ENCODE data around the gene LPIN2.

- no peak for TF ChIP-seq CTCF (IDR thresholded peaks at IDR 0.05; ENCODE audit: low read length)
- no peak for TF ChIP-seq EZH2 (IDR thresholded peaks at IDR 0.05; ENCODE audit: borderline replicate concordance, low read length)
Measured at GRCh38 chr18:3054780-3055179, 41.8 kb upstream of the LPIN2 start.

Data from OCI-LY1 (cell line).